GM18909 (cell line): ENCODE measurements around the gene TES.
A peak's percentile ranks its signal among the peaks of the same experiment; 100 is the strongest.

ENCODE experiments used
- ATAC-seq: cut with Tn5 transposase; IDR thresholded peaks from one replicate; pipeline ENCODE4 v1.9.1; 2021; ENCODE audit warnings: mild to moderate bottlenecking; ENCODE audit not compliant: unreplicated experiment, poor library complexity

TES gene

GRCh38 chr7:116193329-116194087 is 16.8 kb upstream of the TES start:
- no peak for ATAC-seq

- no peak for ATAC-seq
Measured at GRCh38 chr7:116194115-116194514, 16.2 kb upstream of the TES start.

DNA sequence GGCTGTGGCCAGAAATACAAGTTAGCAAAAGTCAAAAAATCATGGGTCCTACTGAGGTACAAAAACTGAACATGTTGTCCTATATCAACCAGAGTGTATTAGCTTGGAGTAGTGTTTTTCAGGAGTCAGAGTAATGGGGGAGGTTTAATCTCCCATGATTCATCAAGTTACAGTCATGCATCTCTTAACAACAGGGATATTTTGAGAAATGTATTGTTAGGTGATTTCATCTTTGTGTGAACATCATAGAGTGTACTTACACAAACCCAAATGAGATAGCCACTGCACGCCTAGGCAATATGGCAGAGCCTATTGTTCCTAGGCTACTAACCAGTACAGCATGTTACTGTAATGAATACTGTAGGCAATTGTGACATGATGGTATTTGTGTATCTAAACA is 14.9 kb upstream of the TES start:
- no peak for ATAC-seq

- no peak for ATAC-seq
Measured at GRCh38 chr7:116196947-116197346, 13.4 kb upstream of the TES start.

DNA sequence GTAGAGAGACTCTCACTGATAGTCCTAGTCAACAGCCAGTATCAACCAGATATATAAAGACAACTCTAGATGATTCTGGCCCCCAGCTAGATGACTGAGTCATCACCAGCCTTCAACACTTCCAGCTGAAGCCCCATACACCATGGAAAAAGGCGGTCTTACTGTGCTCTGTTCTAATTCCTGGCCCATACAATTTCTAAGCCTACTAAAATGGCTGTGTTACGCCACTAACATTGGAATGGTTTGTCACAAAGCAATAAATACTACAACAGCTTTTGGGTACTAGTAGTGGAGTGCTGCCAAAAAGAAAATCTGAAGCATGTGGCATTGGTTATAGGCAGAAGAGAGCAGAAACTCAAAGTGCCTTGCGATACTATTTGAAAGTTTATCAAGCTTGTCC is 13.0 kb upstream of the TES start:
- no peak for ATAC-seq

- no peak for ATAC-seq
Measured at GRCh38 chr7:116198748-116199410, 11.5 kb upstream of the TES start.

GRCh38 chr7:116200963-116201362 is 9.4 kb upstream of the TES start:
- ATAC-seq = no peak

DNA sequence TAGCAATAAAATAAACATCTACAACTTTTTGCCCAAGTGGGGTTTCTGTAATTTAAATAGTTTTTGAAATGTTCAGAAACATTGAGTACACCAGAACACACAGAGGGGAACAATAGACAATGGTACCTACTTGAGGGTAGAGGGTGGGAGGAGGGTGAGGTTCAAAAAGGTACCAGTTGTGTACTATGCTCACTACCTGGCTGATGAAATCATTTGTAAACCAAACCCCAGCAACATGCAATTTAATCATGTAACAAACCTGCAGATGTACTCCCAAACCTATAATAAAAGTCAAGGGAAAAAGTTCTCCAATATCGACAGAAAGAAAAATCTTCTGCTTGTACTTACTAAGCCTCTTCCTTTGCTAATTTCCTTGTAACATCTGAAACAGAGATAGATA is 4.2 kb upstream of the TES start:
- ATAC-seq = no peak

DNA sequence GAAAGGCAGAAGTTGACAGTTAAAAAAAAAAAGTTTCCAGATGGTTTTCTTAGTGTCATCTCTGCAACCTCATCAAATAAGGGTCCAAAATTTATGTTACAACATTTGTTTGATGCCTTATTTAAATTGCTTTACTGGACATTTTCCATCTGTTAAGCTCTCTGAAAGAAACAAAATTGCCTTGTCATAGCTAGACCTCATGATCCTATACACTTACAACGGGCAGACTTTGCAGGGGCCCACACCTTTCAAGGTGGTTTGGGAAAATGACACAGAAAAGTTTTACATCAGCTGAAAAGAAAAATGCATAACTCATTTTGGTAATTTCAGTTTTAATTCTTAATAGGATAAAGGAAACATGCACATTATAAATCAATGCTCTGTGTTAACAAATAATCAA is 1.4 kb upstream of the TES start:
- ATAC-seq = no peak

- no peak for ATAC-seq
Measured at GRCh38 chr7:116209561-116210070, 723 bp upstream of the TES start.

- ATAC-seq = peak; percentile 81
Measured at GRCh38 chr7:116211006-116211912, 920 bp downstream of the TES start.

DNA sequence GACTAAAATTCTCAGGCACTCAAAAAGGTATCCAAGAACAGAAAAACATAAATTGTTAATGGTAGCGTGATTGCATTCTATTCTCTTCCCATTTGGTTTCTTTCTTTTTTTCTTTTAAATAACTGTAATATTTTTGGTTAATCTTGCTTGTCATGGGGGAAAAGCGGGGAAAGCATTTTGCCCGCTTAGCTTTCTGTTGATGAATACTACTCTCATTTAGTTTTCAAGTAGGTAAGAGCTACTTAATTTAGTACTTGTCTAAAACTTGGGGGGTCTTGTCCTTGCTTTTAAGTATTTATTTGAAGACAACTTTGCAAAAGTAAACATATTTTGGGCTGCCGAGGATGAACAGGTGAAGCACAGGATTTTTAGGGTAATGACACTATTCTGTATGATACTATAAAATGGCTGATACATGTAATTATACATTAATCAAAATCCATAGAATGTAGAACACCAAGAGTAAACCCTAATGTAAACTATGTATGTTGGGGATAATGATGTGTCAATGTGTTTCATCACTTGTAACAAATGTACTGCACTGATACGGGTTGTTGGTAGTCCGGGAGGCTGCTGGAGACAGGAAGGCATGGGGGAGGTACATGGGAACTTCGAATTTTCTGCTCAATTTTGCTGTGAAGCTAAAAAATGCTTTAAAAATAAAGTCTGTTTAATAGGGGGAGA is 1.7 kb downstream of the TES start:
- no peak for ATAC-seq

GRCh38 chr7:116212869-116213268 is 2.5 kb downstream of the TES start:
- ATAC-seq = no peak

DNA sequence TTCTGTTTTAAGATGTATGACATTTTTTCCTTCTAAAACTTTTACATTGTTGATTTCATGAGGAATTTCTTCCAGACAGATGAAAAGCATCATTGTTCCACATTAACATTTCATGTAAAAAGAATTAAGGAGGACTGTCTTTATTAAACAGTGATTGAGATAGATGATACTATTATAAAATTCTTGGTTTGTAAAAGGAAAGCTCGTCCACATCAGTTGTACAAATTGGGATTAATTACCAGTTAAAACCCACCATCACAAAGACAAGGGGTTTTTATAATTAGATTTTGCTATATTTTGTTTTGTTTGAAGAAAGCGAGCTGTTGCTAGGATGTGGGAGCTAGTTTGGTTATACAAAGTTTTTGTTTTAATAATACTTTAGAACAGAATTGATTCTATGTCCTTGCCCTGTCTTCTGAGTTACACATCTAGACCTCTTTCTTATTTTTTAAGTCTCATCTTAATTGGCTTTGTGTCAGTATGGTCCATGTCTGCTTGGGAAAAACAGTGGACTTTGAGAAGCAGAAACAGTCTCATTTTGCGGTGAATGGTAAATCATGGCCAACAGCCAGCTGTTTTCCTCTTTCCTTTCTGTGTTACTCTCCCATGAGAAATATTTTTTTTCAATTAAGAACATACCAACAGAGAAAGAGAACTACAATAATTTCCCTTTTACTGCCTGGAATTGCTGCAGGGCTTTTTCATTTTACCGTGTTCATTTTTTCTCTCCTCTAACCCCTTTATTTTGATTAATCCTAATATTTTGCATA is 3.2 kb downstream of the TES start:
- ATAC-seq = no peak

DNA sequence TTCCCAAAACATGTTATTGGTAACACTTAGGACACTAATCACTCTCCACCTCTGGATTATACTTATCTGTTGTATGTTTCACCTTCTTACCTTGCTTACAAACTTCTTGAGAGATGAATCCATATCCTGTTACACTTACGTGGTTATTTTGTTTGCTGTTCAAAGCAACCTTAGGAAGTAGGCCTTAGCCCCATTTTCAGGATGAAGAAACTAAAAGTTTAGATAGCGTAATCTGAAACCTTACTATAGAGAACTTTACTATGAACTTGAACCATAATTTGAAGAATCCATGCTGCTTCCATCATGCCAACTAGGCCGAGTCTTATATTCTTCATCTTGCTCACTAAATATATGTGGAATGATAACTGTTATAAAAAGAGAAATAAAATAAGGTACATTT is 4.6 kb downstream of the TES start:
- ATAC-seq = no peak

DNA sequence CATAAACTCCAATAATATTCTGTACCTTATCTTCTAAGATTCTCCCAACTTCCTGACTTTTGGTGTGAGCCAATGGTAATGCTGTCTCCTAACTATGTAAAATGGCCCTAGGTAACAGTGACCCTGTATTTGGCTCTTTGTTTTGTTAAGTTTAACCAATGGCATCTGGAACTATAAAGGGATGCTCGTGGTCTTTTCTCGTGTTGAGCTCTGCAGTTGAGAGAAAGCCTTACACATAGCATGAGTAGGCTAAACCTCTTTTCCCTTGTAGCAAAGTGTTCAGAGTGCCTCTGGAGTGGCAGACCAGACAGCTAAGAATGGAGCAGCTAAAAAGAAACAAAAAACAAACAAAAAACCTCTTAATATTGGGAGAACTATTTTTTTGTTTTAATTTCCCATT is 5.2 kb downstream of the TES start:
- no peak for ATAC-seq

- ATAC-seq = no peak
Measured at GRCh38 chr7:116216956-116217571, 6.7 kb downstream of the TES start.

GRCh38 chr7:116218051-116218645 is 7.8 kb downstream of the TES start:
- ATAC-seq = no peak

DNA sequence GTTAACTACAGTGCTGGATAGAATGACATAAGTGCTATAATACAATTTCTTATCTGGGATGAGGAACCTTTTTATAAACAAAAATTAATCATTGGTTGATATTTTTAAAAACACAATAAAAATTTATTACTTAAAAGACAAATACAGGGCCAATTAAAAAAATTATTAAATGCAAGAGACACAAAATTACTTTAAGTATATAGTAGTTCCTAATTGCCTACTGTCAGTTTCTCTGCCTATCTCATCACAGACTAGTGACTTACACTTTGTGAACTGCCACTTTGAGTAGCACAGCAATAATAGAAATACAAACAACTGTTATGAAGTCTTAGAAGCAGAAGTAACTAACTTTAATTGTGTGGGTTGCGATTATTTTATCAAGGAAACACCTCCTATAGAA is 8.4 kb downstream of the TES start:
- ATAC-seq = no peak
